ENCODE measurements around the gene CAST.

The CAST gene

GRCh38 chr5:96818125-96818788 is 156.1 kb downstream of the CAST start:
- Histone ChIP-seq H3K27ac (ENCODE audit: insufficient read depth, low read length, poor library complexity, severe bottlenecking) (no peak overlapping the region), H3K4me1 (ENCODE audit: control insufficient read depth, insufficient read depth, low read length, poor library complexity, severe bottlenecking) (peaks cover 34% of the 10 kb centered on the region), H3K9me3 (ENCODE audit: control insufficient read depth, low read length) (no peaks in the 10 kb centered on the region), H3K36me3 (ENCODE audit: control insufficient read depth, insufficient read depth, low read length) (no peaks in the 10 kb centered on the region), H3K27me3 (replicated peaks; ENCODE audit: control insufficient read depth, insufficient read depth, low read length, poor library complexity, severe bottlenecking) (no peaks in the 10 kb centered on the region), H3K4me3 (ENCODE audit: insufficient read depth, low read depth, low read length, poor library complexity, severe bottlenecking) (no peak overlapping the region)
- no peak for DNase-seq

- peaks cover 29% of the 10 kb centered on the region for H3K4me1 ChIP-seq (ENCODE audit: control insufficient read depth, insufficient read depth, low read length, poor library complexity, severe bottlenecking)
- H3K4me3 ChIP-seq (ENCODE audit: insufficient read depth, low read depth, low read length, poor library complexity, severe bottlenecking), result no peak overlapping the region
- H3K27ac ChIP-seq (ENCODE audit: insufficient read depth, low read length, poor library complexity, severe bottlenecking), result no peak overlapping the region
- no peaks in the 10 kb centered on the region for H3K9me3 ChIP-seq (ENCODE audit: control insufficient read depth, low read length)
- no peaks in the 10 kb centered on the region for H3K27me3 ChIP-seq (replicated peaks; ENCODE audit: control insufficient read depth, insufficient read depth, low read length, poor library complexity, severe bottlenecking)
- no peak for DNase-seq
- no peaks in the 10 kb centered on the region for H3K36me3 ChIP-seq (ENCODE audit: control insufficient read depth, insufficient read depth, low read length)
These were observed 157.6 kb downstream of the CAST start for GRCh38 chr5:96819806-96820205.

- Histone ChIP-seq H3K4me1 (ENCODE audit: control insufficient read depth, insufficient read depth, low read length, poor library complexity, severe bottlenecking) (peaks cover 19% of the 10 kb centered on the region), H3K27me3 (replicated peaks; ENCODE audit: control insufficient read depth, insufficient read depth, low read length, poor library complexity, severe bottlenecking) (no peaks in the 10 kb centered on the region), H3K4me3 (ENCODE audit: insufficient read depth, low read depth, low read length, poor library complexity, severe bottlenecking) (no peak overlapping the region), H3K9me3 (ENCODE audit: control insufficient read depth, low read length) (no peaks in the 10 kb centered on the region), H3K36me3 (ENCODE audit: control insufficient read depth, insufficient read depth, low read length) (no peaks in the 10 kb centered on the region), H3K27ac (ENCODE audit: insufficient read depth, low read length, poor library complexity, severe bottlenecking) (no peak overlapping the region)
- DNase-seq, result no peak
These were observed 159.2 kb downstream of the CAST start for GRCh38 chr5:96821260-96821916.

DNA sequence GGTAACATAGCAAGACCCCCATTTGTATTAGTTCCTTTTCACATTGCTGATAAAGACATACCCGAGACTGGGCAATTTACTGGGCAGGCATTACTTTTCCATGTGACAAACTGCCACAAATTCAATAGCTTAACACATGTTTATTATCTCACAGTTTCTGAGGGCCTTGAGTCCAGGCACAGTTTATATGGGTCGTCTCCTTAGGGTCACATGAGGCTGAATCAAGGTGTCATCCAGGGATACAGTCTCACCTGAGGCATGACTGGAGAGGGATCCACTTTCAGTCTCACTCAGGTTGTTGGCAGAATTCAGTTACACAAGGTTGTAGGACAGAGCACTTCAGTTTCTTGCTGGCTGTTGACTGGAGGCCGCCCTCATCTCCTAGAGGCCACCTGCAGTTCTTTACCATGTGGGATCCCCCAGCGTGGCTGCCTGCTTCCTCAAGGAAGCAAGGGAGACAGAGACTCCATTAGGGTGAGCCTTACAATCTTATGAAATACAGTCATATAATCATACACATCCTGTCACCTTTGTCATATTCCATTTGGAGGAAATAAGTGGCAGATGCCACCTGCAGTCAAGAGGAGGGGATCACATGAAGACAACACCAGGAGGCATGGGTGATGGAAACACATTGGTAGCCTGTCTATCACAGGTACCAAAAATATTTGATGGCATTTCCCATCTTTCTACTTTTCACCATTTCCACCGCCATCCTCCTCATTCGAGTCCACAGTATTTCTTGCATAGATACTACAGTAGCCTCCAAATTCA is 160.7 kb downstream of the CAST start:
- H3K27me3 ChIP-seq (replicated peaks; ENCODE audit: control insufficient read depth, insufficient read depth, low read length, poor library complexity, severe bottlenecking), result no peaks in the 10 kb centered on the region
- H3K4me3 ChIP-seq (ENCODE audit: insufficient read depth, low read depth, low read length, poor library complexity, severe bottlenecking), result no peak overlapping the region
- no peaks in the 10 kb centered on the region for H3K36me3 ChIP-seq (ENCODE audit: control insufficient read depth, insufficient read depth, low read length)
- no peaks in the 10 kb centered on the region for H3K9me3 ChIP-seq (ENCODE audit: control insufficient read depth, low read length)
- no peak overlapping the region for H3K27ac ChIP-seq (ENCODE audit: insufficient read depth, low read length, poor library complexity, severe bottlenecking)
- DNase-seq, result no peak
- peaks cover 8% of the 10 kb centered on the region for H3K4me1 ChIP-seq (ENCODE audit: control insufficient read depth, insufficient read depth, low read length, poor library complexity, severe bottlenecking)

- Histone ChIP-seq H3K27me3 (replicated peaks; ENCODE audit: control insufficient read depth, insufficient read depth, low read length, poor library complexity, severe bottlenecking) (no peaks in the 10 kb centered on the region), H3K36me3 (ENCODE audit: control insufficient read depth, insufficient read depth, low read length) (no peaks in the 10 kb centered on the region), H3K27ac (ENCODE audit: insufficient read depth, low read length, poor library complexity, severe bottlenecking) (no peak overlapping the region), H3K4me3 (ENCODE audit: insufficient read depth, low read depth, low read length, poor library complexity, severe bottlenecking) (no peak overlapping the region), H3K4me1 (ENCODE audit: control insufficient read depth, insufficient read depth, low read length, poor library complexity, severe bottlenecking) (peaks cover 8% of the 10 kb centered on the region), H3K9me3 (ENCODE audit: control insufficient read depth, low read length) (no peaks in the 10 kb centered on the region)
- no peak for DNase-seq
These were observed 161.8 kb downstream of the CAST start for GRCh38 chr5:96823900-96824380.

Measured in effector memory CD4-positive, alpha-beta T cell (primary cell).